ELR (cell line): ENCODE results near the gene IFITM5.

ENCODE experiments used
- DNase-seq: peaks from one replicate; pipeline ENCODE4 v3.0.0-alpha.2; 2015; ENCODE audit warnings: low read depth

The IFITM5 gene

DNA sequence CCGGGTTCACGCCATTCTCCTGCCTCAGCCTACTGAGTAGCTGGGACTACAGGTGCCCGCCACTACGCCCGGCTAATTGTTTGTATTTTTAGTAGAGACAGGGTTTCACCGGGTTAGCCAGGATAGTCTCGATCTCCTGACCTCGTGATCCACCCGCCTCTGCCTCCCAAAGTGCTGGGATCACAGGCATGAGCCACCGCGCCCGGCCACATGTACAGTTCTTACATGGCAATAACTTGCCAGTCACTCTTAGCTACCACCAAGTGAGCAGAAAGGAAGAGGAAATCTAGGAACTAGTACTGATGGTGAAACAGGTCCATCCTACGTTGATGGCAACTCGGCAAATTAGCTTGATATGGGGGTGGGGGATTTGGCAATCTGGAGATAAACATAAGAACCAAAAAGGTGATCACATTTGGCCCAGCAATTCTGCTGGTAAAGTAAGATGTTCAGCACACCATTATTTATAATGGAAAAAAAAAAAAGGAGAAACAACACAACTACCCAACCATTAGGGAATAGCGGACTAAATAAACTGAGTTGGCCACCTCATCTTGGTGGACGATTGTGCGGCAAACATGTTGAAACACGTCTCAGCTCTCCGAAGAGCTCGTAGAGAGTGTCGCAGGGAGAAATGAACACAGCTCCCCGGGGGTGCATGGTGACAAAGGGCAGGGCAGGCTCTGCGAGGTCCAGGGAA, 15.8 kb downstream of the IFITM5 start:
- no peak for DNase-seq

DNA sequence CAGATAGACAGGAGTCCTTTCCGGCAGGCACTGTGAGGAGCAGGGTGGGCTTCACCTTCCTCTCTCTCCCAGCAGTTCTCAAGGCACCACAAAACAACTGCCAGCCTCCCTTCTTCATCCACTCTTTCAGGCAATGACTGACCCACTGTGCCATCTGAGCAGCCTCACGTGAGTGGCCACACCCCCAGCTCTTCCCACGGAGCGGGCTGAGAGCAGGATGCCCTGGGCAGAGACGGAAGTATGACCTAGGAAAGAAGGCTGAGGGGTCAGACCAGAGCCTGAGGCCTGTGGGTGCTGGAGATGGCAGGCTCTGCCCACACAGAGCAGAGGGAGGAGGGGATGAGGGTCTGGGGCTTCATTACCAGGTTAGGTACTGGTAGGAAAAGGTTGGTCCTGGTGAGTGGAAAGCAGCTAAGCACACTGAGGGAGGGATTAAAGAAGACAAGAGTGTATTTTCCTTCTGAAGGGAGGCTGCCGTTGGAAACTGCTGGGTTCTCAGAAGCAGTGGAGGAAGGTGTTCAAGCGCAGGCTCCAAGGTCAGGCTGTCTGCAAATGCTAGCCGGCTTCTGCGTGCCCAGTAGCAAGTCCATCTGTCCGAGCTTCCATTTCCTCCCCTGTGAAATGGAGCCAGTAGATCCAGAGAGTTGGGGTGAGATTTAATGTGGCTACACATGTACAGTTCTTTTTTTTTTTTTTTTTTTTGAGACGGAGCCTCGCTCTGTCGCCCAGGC, 16.5 kb downstream of the IFITM5 start:
- DNase-seq, result no peak

DNA sequence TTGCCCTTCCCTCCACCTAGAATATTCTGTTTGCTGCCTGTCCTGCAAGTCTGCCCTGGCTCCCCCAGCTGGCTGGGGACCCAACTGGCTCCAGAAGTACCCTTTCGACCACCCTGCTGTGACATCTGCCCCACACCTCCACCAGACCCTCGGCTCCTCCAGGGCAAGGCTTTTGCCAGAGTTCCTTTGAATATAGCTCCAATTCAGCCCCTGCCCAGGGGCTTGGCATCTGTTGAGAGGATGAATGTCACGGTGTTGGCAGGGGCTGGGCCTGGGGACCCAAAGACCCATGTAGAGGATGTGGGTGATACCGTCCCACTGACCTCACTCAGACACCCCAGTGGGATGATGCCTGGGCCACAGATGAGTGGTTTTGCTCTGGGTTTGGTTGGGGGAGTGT, 17.2 kb downstream of the IFITM5 start:
- DNase-seq, result no peak

DNA sequence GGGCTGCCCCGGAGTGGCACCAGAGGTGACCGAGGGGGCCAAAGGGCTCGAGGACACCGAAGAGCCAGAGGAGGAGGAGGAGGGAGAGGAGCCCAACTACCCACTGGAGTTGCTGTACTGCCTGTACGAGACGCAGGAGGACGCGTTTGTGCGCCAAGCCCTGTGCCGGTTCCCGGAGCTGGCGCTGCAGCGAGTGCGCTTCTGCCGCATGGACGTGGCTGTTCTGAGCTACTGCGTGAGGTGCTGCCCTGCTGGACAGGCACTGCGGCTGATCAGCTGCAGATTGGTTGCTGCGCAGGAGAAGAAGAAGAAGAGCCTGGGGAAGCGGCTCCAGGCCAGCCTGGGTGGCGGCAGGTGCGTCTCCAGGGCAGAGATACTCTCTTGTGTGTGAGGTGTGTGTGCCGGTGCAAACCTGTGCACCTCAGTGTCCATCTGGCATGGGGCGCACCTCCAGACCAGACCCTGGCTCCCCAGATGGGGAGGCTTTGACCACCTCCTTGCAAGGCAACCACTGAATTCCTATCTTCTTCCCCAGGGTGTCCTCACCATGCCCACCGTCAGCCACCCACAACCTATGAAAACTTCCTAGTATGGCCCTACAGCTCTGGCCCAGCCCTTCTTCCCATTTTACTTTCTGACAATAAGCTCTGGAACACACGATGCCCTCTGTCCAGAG, 17.7 kb downstream of the IFITM5 start:
- DNase-seq, result no peak

DNA sequence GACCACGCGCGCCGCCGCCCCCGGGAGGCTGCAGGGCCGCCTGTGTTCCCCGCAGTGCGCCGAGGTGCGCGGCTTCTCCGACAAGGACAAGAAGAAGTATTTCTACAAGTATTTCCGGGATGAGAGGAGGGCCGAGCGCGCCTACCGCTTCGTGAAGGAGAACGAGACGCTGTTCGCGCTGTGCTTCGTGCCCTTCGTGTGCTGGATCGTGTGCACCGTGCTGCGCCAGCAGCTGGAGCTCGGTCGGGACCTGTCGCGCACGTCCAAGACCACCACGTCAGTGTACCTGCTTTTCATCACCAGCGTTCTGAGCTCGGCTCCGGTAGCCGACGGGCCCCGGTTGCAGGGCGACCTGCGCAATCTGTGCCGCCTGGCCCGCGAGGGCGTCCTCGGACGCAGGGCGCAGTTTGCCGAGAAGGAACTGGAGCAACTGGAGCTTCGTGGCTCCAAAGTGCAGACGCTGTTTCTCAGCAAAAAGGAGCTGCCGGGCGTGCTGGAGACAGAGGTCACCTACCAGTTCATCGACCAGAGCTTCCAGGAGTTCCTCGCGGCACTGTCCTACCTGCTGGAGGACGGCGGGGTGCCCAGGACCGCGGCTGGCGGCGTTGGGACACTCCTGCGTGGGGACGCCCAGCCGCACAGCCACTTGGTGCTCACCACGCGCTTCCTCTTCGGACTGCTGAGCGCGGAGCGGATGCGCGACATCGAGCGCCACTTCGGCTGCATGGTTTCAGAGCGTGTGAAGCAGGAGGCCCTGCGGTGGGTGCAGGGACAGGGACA, 18.4 kb downstream of the IFITM5 start:
- no peak for DNase-seq

DNA sequence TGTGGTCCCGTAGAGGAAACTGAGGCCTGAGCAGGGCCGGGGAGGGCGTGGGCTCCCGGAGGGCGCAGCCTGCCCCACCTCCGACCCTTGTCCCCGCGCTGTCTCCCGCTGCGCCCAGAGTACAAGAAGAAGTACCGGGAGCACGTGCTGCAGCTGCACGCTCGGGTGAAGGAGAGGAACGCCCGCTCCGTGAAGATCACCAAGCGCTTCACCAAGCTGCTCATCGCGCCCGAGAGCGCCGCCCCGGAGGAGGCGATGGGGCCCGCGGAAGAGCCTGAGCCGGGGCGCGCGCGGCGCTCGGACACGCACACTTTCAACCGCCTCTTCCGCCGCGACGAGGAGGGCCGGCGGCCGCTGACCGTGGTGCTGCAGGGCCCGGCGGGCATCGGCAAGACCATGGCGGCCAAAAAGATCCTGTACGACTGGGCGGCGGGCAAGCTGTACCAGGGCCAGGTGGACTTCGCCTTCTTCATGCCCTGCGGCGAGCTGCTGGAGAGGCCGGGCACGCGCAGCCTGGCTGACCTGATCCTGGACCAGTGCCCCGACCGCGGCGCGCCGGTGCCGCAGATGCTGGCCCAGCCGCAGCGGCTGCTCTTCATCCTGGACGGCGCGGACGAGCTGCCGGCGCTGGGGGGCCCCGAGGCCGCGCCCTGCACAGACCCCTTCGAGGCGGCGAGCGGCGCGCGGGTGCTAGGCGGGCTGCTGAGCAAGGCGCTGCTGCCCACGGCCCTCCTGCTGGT, 19.2 kb downstream of the IFITM5 start:
- DNase-seq, result no peak

DNA sequence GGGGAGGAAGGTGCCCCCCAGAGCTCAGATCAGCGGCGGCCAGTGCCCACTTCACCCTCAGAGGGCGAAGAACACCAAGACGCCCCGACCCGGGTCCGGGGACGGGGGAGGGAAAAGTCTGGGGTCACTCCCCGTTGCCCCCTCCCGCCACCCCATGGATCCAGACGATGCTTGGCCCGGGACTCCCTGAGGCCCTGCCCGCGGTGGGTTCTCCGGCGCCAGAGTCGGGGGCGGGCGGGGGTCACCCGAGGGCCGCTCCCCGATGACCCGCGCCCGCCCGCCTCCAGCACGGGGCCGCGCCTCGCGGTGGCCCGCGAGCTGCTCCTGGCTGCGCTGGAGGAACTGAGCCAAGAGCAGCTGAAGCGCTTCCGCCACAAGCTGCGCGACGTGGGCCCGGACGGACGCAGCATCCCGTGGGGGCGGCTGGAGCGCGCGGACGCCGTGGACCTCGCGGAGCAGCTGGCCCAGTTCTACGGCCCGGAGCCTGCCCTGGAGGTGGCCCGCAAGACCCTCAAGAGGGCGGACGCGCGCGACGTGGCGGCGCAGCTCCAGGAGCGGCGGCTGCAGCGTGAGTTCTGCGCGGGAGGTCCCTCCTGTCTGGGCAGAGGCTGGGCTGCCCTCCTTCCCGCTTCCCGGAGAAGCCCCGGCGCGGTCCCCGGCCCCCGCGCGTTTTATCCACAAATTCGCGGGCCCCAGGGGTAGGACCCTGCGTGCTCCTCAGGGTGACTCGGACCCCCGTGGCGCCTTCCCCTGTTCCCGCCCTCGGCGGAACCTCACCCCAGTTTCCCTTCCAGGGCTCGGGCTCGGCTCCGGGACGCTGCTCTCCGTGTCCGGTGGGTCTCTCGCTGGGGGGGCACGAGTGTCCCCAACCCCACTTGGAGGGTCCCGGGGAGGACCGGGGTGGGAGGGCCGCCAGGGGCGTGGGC, 20.0 kb downstream of the IFITM5 start:
- no peak for DNase-seq

DNA sequence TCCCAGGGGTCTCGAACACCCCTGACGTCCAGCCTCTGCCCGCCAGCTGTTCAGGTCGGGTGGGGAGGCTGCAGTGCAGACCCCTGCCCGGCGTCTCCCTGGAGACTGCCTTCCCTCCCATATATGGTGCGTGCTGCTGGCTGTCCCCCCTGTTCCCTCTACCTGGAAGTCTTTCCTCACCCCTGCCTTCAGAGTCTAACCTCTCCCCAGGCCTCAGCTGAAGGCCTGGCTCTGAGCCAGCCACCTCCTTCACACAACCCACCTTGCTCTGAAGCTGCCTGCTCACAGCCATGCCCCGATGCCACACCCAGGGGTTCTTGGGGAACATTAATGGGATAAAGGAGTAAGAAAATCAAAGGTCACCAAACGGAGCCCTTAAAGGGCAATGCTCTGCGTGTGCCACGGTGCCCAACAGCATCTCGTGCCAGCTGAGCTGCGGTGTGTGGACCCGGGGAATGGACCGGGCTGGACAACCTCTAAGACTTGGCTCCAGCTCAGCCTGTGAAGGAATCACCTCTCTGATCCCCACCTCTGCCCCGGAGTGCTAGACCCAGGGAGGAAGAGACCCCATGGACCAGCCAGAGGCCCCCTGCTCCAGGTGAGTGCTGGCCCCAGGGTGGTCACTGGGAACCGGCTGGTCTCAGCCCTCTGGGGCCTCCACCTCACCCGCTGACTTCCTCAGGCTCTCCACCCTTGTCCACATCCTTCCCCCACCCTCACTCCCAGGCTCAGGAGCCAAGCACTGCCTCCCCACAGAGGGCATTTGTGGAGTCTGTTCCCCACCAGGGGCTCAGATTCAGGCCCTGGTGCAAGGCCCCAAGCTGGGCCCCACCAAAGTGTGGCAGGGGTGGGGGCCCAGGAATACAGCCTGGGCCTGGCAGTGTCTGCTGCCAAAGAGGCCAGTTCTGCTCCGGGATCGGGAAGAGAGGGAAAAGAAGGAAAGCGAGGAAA, 21.1 kb downstream of the IFITM5 start, which contains the start of gene NLRP6:
NLRP6 (plus strand) TSS at position 407 of the 951 bp plus-strand sequence; CDS start at position 570, 163 bp downstream.
- no peak for DNase-seq

DNA sequence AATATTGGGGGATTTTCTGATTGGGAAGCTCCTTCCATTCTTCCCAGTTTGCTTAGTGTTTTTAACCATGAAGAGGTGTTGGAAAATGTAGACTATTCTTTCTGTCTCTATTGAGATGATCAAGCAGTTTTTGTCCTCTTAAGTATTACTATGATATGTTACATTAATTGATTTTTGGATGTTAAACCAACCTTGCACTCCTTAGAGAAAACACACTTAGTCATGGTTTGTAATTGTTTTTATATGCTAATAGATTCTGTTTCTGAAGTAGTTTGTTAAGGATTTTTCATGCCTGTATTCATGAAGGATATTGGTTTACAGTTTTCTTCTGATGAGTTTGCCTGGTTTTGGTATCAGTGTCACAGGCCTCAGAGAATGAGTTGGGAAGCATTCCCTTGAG, 23.1 kb downstream of the IFITM5 start:
- no peak for DNase-seq

DNA sequence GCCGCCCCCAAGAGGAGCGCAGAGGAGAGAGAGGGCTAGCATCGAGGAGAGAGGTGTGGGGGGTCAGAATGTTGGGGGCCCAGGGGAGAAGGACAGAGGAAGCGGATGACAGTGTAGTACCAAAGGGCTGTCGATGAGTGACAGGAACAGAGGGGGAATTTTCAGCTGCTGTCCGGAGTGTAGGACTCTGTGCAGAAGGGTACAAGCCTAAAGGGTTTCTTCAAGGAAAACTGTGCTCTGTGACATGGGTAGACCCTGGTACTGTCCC, 26.5 kb downstream of the IFITM5 start:
- no peak for DNase-seq

DNA sequence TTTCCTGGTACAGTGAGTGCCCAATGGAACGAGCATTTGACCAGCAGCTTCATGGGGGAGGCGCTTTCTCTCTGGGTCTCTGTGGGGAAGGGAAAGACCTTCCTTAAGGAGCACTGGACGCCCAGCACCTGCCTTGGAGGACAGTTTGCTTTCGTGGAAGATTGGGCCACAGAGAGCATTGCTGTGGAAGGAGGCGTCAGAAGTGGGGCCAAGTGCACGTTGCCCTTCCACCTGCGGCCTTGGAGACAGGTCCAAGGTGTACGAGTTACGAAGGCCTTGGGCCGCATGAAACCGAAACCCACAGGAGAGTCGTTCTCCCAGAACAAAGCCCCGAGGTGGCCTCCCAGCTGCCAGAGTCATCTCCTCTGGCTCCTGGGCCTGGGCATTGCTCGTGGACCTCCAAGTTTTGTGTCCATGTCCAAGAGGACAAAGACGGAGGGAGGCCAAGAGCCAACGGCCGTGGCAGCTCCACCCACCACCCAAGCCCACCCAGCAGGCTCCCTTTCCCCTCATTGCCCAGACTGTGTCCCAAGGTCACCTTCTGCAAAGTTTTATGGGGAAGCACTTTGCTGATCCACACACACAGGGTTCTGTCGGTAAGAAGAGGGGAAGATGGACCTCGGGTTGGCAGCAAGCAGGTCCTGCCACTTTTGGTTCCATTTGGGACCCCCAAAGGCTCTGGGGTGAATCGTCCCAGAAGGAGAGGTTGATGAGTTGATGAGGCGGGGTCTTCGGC, 27.0 kb downstream of the IFITM5 start:
- no peak for DNase-seq

DNA sequence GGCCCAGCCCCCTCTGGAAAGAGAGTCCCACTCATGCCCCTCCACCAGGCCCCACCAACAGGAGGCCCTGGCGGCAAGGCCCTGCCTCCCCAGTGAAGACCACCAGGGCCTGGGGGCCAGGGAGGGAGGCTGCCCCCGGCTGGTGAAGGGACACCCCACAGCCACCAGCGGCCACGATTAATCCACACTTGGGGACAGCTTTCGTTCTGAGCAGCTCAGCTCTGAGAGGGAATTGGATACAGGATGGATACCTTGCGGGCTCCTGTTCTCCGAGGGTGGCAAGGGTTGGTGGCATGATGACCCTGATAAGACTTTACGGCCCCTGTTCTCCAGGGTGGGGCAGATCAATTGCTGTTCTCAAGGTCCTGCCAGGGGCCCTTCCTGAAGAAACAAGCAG, 28.0 kb downstream of the IFITM5 start:
- no peak for DNase-seq

DNA sequence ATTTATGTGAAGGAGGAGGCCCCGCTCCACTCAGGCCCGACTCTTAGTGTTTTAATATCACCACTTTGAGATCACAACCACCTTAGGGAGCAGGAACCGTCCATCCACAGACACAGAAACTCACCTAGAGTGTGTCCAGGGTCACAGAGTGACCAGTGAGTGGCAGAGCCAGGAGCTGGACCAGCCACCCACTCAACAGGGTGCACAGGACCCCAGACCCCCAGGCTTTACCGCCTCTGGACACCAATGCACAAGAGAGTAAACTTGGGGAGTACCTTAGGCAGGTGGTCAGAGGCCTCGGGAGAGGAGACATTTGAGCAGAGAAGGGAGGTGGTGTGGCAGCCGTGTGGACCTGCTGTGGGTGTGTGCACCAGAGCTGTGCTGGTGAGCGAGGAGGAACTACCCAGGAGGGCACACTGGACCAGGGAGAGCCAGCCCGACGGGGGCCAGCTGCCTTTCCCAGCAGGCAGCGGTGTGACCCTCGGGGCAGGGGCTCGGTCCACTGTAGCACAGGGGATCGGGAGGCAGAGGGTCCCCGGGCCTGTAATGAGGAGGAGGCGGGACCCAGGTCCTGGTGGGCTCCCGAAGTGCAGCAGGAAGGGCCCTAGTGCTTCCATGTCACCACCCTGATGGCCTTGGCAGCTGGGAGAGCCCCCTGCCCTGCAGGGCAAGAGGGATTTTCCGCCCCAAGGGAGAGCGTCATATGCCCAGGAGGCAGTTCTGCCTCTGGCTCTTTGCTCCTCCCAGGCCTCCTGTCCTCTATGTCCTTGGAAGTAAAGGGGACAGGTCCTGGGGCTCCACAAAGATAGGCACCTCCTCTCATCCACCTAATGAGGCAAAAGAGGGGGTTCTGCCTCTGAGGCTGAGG, 28.6 kb downstream of the IFITM5 start:
- DNase-seq, result no peak

DNA sequence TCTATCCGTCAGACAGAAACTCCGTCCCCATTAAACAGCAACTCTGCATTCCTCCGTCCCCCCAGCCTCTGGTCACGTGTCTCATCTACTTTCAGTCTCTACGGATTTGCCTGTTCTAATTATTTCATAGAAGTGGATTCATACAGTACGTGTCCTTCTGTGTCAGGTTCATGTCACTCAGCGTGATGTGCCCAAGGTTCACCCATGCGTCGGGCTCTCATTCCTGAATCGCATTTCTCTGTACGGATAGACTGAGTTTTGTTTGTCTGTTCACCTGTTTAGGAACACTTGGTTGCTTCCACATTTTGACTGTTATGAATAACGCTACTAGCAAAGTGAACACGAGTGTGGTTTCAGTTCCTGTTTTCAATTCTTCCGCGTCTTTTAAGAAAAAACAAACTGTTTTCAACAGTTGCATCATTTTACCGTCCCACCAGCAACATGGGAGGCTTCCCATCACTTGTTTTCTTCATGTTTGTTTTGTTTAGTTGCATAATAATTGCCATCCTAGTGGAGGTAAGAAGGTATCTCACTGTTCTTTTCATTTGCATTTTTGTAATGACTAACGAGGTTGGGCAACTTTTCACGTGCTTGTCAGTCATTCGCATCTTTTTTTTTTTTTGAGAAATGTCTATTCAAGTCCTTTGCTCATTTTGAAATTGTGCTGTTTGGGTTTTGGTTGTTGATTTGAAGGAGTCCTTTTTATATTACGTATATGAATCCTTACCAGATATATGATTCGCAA, 30.0 kb downstream of the IFITM5 start:
- peak; percentile 15 for DNase-seq

DNA sequence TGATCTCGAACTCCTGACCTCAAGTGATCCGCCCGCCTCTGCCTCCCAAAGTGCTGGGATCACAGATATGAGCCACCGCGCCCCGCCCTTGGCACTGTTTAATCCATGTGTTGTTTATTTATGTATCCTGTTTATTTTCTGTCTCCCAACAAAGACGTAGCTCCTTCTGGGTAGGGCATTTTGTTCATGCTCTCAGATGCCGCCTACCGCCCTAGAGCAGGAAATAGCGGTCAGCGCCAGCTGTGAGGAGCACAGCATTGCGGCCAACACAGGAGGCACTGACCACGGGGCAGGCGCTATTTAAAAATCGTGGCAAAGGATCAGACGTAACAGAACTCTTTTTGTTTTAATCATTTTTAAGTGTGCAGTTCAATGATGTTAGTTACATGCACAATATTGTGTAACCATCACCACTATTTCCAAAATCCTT, 30.6 kb downstream of the IFITM5 start:
- peak; percentile 53 for DNase-seq

DNA sequence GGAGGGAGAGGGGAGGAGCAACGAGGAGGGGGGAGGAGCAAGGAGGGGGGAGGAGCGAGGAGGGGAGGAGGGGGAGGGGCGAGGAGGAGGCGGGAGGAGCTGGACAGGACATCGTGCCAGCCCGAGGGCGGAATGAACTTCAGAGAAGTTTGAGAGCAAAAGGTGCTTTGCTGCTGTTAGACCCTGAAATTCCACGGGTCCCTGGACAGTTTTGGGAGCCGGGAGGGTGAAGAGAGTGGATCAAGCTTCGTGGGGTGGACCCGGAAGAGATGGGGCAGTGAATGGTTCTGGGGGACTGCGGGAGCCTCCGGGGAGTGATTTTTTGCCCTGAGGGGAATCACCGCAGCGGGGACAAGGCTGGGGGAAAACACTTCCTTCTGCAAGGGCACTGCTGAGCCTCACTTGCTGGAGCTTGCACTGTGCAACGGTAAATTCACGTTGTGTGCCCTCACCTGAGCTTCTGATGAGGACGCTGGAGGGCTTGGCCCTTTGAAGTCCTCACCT, 31.8 kb downstream of the IFITM5 start:
- DNase-seq, result peak; percentile 21
